Transverse colon (tissue), 4 donors: ENCODE measurements around the gene ARHGEF1. TPM values are rescaled to one million over a fixed set of nuclear protein-coding genes. Genes with fewer than 3 reads are reported as not detected.

Experiments used
- DNase-seq: peaks from one replicate; pipeline ENCODE4 v3.0.0-alpha.2; 2019
- H3K27ac ChIP-seq, 4 donors: fragments of 200-600 bp; sonication (generic); 2 replicates each; pipeline ENCODE4 v1.5.1; 2016 to 2018; ENCODE audit warnings: inconsistent platforms in 4 of 4
- H3K27me3 ChIP-seq: fragments of 200-600 bp; sonication (generic); 2 replicates; pipeline ENCODE4 v1.5.1; 2017; ENCODE audit warnings: inconsistent platforms
- H3K36me3 ChIP-seq, 4 donors: fragments of 200-600 bp; sonication (generic); 2 replicates each; pipeline ENCODE4 v1.5.1; 2017 to 2019; ENCODE audit warnings: inconsistent platforms in 4 of 4
- H3K4me1 ChIP-seq, 4 donors: fragments of 200-600 bp; sonication (generic); 2 replicates each; pipeline ENCODE4 v1.5.1; 2017 to 2020; ENCODE audit warnings: inconsistent platforms in 4 of 4
- H3K4me3 ChIP-seq, 4 donors: fragments of 200-600 bp; sonication (generic); 1 replicate in 1 of 4; 2 replicates in 3 of 4; pipeline versions ENCODE4 v1.5.1 to v1.6.1; 2017 to 2019; ENCODE audit warnings: inconsistent platforms in 4 of 4
- H3K9me3 ChIP-seq, 2 donors: fragments of 200-600 bp; sonication (generic); 2 replicates each; pipeline ENCODE4 v1.5.1; 2017 to 2019; ENCODE audit warnings: inconsistent platforms in 2 of 2
- EP300 ChIP-seq: sonication (generic); formaldehyde crosslinking; IDR thresholded peaks from one replicate; pipeline ENCODE4 v1.6.1; 2017; ENCODE audit warnings: antibody characterized with exemption, low read depth
- POLR2A ChIP-seq: fragments of 450-650 bp; IDR thresholded peaks from one replicate; pipeline ENCODE4 v1.6.1; 2016; ENCODE audit warnings: antibody characterized with exemption, mild to moderate bottlenecking, moderate library complexity
- POLR2AphosphoS5 ChIP-seq, 3 donors: sonication (generic); formaldehyde crosslinking; IDR thresholded peaks; one replicate each; pipeline ENCODE4 v1.6.1; 2016; ENCODE audit warnings: antibody characterized with exemption in 3 of 3
- WGBS, 2 donors: methylation state at CpG; one replicate each; pipeline ENCODE4 v1.1.5; 2018; ENCODE audit warnings: low coverage in 1 of 2; 5-methylcytosine and 5-hydroxymethylcytosine counted together
- in situ Hi-C, 4 donors: fragments of 200-750 bp; cut with MboI; loops; one replicate each; pipeline versions ENCODE4 v1.15.0 to v1.15.1; 2017; ENCODE audit warnings: low sequenced_read_pairs in 3 of 4, low pct_ligation_motif_present in 1 of 4, low pct_unique_long_range_greater_than_20kb in 1 of 4
- intact Hi-C: fragments of 100-400 bp; cut with DNase I; formaldehyde crosslinking; loops from one replicate; pipeline ENCODE4 v1.15.1; 2023; ENCODE audit warnings: low total_unique reads
- total RNA-seq, 4 donors: library from RNA; depleted of rRNA; stranded (reverse); fragments of >200 nt; gene quantifications; one replicate each; pipeline ENCODE4 v1.1.0, GENCODE V29; 2016
- TF ChIP-seq, protein P1 (sequence below), 5 experiments: fragments of 200-600 bp in 3 of 5; fragments of 450-650 bp in 2 of 5; sonication (generic) in 3 of 5; IDR thresholded peaks; 1 replicate in 2 of 5; 2 replicates in 3 of 5; pipeline ENCODE4 v1.5.1; 2016 to 2017; ENCODE audit warnings: antibody characterized with exemption in 5 of 5, inconsistent platforms in 3 of 5, mild to moderate bottlenecking in 2 of 5, moderate library complexity in 1 of 5

Gene ARHGEF1
- total RNA-seq, 4 donors from 2014 or later, result 64.3 to 215 (median 113) TPM

DNA sequence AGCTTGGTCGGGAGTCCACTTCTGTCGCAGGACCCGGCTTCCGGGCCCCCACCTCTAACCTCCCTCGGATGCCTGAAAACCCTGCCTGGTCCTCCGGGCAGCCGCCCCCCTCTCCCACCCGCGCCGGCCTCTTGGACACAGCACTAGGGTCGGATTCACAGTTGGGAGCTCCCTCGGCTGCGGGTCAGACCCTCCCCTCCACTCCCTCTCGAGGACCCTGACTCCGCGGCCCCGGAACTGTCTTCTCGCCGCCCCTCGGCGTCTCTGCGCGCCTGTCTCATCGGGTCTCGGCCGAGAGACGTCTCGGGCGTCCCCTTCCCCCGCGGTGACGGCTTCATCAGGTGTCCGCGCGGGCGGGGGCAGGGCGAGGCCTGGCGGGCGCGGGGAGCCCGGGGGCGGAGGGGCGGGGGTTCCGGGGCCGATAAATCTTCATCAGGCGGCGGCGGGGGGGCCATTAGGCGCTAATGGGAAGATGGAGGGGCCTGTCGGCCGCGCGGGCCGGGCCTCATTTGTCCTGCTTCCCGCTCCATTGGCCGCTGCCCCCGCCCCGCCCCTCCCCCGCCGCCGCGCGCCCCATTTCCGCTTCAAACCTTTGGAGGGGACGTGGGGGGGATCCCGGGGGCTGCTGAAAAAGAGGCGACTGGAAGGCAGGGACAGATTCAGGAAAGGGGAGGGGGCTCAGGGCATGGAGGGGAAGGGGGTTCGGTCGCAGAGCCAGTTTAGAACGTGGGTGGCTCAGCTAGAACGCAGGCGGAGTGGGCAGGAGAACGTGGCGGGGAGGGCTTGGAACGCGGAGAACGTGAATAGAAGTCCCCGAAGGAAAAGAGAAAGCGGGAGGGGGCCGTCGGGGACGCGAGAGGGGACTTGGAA lies 57.1 kb downstream of the ARHGEF1 start:
- H3K4me1 ChIP-seq, result peaks cover 6 to 26% (median 19%) of the 10 kb centered on the region in 4 donors
- 2 to 9% methylated on average over 8 to 35 of the region's 83 CpGs for WGBS, 2 donors
- H3K9me3 ChIP-seq, result no peaks in the 10 kb centered on the region
- in situ Hi-C loops (no loop called here), intact Hi-C loops (no loop called here)
- peak overlapping the region; percentile 12 to 65 (median 42) for H3K27ac ChIP-seq
- peak; percentile 62 for DNase-seq
- TF ChIP-seq EP300, result no peak
- peaks cover 33% of the 10 kb centered on the region for H3K27me3 ChIP-seq
- H3K36me3 ChIP-seq, result no peaks in the 10 kb centered on the region
- peak overlapping the region; percentile 34 to 60 (median 43) for H3K4me3 ChIP-seq

GRCh38 chr19:41940731-41941409 lies 57.9 kb downstream of the ARHGEF1 start:
- in situ Hi-C loops (no loop called here), intact Hi-C loops (no loop called here)
- DNase-seq, result no peak
- 0 to 8% methylated on average over 1 to 51 of the region's 53 CpGs for WGBS, 2 donors
- Histone ChIP-seq H3K27me3 (peaks cover 25% of the 10 kb centered on the region), H3K36me3 (no peaks in the 10 kb centered on the region), H3K4me1 (peaks cover 6 to 21% (median 16%) of the 10 kb centered on the region in 4 donors), H3K27ac (peak overlapping the region; percentile 12 to 65 (median 42)), H3K9me3 (no peaks in the 10 kb centered on the region), H3K4me3 (peak overlapping the region; percentile 34 to 60 (median 43))
- TF ChIP-seq, protein P1, sequence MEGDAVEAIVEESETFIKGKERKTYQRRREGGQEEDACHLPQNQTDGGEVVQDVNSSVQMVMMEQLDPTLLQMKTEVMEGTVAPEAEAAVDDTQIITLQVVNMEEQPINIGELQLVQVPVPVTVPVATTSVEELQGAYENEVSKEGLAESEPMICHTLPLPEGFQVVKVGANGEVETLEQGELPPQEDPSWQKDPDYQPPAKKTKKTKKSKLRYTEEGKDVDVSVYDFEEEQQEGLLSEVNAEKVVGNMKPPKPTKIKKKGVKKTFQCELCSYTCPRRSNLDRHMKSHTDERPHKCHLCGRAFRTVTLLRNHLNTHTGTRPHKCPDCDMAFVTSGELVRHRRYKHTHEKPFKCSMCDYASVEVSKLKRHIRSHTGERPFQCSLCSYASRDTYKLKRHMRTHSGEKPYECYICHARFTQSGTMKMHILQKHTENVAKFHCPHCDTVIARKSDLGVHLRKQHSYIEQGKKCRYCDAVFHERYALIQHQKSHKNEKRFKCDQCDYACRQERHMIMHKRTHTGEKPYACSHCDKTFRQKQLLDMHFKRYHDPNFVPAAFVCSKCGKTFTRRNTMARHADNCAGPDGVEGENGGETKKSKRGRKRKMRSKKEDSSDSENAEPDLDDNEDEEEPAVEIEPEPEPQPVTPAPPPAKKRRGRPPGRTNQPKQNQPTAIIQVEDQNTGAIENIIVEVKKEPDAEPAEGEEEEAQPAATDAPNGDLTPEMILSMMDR (IDR thresholded peaks at IDR 0.05), result no peak
- TF ChIP-seq POLR2AphosphoS5 (IDR thresholded peaks at IDR 0.05) (no peak), POLR2A (no peak), EP300 (no peak)

- intact Hi-C loops (no loop called here), in situ Hi-C loops (no loop called here)
- TF ChIP-seq, protein P1 (IDR thresholded peaks at IDR 0.05), result no peak
- TF ChIP-seq POLR2AphosphoS5 (IDR thresholded peaks at IDR 0.05) (no peak), EP300 (no peak), POLR2A (no peak)
- peak overlapping the region in 1 of 4 donors; percentile 60 for H3K4me3 ChIP-seq
- peaks cover 6 to 27% (median 15%) of the 10 kb centered on the region in 4 donors for H3K4me1 ChIP-seq
- no peak for DNase-seq
- no peaks in the 10 kb centered on the region for H3K9me3 ChIP-seq
- peaks cover 19% of the 10 kb centered on the region for H3K27me3 ChIP-seq
- peak overlapping the region in 1 of 4 donors; percentile 45 for H3K27ac ChIP-seq
- 88 to 100% methylated on average over 4 to 9 of the region's 9 CpGs for WGBS, 2 donors
- no peaks in the 10 kb centered on the region for H3K36me3 ChIP-seq
These were observed 58.6 kb downstream of the ARHGEF1 start for GRCh38 chr19:41941410-41942202.

DNA sequence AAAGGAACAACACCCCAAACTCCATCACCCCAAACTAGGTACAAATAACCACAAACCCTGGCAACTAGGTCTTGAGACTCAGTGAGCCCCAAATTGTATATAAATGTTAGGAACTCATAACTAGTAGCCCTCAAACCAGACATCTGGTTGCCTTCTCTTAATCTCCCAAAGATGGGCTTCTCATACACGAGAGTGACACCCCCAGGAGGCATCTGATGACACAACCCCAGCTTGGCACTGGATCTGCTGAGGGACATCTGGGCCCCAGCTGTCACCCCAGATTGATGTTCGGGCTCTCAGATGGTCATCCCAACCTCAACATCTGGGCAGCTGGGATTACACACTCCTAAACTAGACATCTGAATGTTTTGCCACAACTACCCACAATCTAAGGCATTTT lies 61.4 kb downstream of the ARHGEF1 start:
- peak overlapping the region; percentile 31 to 64 (median 38) for H3K27ac ChIP-seq
- intact Hi-C loops, result no loop called here
- in situ Hi-C loops, result no loop called here

More for the DNA sequence above, 61.4 kb downstream of the ARHGEF1 start:
- TF ChIP-seq EP300 (no peak), POLR2A (no peak)
- TF ChIP-seq, protein P1 (IDR thresholded peaks at IDR 0.05), result no peak
- Histone ChIP-seq H3K4me3 (no peak overlapping the region), H3K36me3 (no peaks in the 10 kb centered on the region), H3K27me3 (peaks cover 19% of the 10 kb centered on the region), H3K4me1 (peaks cover 6 to 27% (median 15%) of the 10 kb centered on the region in 4 donors), H3K9me3 (no peaks in the 10 kb centered on the region)
- 48% methylated on average over 2 of the region's 2 CpGs; no CpG with 5 or more reads in 1 of the 2 donors for WGBS, 2 donors
- DNase-seq, result no peak
